ENCODE results near the gene ABCA1.
"Not testable (repeated sequence)": the region's sequence is repeated elsewhere in the genome, so short reads cannot be mapped to it uniquely, and the experiment has no call there.

The ABCA1 gene

GRCh38 chr9:104871961-104872527 lies 55.9 kb downstream of the ABCA1 start:
- no peak for DNase-seq

DNA sequence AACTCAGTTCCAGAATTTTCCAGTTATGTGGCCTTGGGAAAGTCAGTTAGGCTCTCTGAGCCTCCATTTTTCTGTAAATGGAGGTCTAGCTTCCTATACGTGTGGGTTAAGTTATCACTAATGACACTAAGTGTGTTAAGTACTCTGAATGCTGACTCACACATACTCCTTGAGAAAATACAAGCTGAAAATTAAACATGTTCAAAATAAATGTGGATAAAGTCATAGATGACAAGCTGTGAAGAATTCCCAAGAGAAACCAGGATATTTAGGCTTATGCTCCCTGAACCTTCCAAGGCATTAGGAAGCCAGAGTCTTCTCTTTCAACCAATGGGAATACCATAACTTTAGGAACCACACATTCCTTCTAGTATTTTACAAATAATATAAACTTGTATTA lies 58.1 kb downstream of the ABCA1 start:
- DNase-seq: no peak

- peak in 30 of 51 donors; percentile 3 to 55 (median 28) for DNase-seq
Observed at GRCh38 chr9:104868687-104869404, 59.1 kb downstream of the ABCA1 start.

DNA sequence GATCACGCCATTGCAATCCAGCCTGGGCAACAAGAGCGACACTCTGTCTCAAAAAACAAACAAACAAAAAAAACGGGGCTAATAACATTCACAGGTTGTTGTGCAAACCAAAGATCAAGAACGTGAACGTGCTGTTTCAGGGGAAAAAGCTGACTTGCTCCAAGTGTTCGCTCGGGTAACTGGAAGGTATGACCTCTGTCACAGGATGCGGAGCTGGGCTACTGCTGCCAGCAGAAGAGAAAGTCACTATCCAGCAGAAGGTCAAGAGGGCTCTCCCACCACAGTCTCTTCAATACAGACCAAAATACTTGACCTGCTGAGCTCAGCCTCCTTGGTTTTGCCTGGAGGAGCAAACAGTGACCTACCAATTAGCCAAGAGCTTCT lies 59.7 kb downstream of the ABCA1 start:
- DNase-seq: no peak

- no peak for DNase-seq
Observed at GRCh38 chr9:104866191-104866590, 61.8 kb downstream of the ABCA1 start.

- no peak for DNase-seq
Observed at GRCh38 chr9:104864675-104865104, 63.3 kb downstream of the ABCA1 start.

DNA sequence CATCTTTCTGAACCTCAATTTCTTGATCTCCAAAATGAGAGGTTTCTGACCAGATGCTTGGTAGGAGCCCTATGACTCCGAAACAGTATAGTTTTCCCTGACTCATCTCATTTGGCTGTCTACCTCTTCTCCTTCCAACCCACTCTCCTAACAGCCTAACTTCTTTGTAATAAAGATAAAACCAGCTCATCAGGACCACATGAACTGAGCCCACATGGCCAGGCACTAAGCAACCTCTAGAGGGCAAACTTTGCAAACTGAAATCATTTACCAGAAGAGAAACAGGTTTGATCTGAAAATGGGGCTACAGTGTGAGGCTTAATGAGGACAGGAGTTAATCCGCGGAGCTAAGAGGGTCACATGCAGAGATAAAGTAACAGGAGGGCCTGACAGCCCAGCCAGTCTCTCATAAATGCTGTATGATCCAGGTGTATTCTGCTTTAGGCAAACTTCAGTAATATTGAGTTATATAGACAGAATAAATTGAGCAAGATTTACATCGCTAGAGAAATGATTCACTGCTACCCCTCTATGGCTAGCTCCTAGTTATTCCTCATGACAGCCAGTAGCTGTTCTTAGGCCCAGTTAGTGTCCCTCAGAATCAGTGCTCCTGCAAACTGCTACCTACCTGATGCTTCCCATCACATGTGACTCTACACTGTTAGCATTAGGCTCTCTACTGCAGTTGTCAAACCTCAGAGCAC lies 64.6 kb downstream of the ABCA1 start:
- peak in 30 of 51 donors; percentile 4 to 84 (median 28) for DNase-seq

DNA sequence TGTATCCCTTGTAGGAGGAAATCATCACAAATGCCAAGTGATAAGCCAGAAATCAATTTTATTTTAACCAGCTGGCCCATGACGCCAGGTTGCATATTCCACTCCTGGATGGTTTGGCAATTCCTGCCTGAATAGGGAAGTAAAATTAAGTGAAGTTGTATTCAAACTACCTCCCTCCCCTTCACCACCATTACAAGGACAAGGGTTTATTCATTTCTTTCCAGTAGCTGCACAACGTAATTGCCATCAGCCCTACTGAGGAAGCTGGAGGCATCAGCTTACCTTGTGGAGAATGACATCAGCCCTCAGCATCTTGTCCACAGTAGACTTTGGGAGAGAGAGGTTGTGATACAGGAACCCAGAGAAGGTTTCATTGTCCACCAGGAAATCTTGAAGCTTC lies 66.6 kb downstream of the ABCA1 start:
- no peak for DNase-seq

DNA sequence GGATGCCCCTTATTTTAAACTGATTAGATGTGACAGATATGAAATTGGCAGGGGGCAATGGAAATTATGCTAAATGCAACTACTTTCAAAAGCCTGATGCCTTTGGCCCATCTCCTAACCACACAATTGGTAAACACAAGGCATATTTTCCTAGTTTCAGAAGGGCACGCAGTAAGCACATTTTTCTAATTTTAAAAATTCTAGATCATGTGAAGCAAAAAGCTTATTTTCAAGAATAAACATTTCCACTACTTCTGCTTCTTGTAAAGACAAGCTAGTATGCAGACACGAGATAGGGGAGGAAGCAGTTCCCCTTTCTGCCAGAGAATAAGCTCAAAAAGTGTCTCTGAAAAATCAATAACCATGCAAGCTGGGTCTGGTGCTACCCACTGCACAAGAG lies 67.7 kb downstream of the ABCA1 start:
- DNase-seq: no peak

DNA sequence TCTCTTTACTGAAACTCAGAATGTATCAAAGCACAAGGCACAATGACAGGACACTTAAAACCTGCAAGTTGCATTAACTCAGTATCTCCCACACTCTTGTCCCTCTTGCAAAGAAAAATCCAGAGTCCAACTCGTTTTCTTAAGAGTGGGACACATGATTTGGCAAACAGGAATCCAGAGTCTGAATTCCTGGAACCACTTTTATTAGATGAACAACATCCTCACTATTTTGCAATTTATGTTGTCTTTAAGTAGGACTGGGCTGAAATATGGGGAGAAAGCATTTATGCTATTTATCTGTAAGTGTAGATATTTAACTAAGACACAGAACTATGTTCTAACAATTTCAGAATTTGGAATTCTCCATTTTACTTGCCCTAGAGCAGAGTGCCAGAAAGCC lies 69.1 kb downstream of the ABCA1 start:
- DNase-seq: no peak

- DNase-seq: no peak
Observed at GRCh38 chr9:104858271-104858670, 69.7 kb downstream of the ABCA1 start.

DNA sequence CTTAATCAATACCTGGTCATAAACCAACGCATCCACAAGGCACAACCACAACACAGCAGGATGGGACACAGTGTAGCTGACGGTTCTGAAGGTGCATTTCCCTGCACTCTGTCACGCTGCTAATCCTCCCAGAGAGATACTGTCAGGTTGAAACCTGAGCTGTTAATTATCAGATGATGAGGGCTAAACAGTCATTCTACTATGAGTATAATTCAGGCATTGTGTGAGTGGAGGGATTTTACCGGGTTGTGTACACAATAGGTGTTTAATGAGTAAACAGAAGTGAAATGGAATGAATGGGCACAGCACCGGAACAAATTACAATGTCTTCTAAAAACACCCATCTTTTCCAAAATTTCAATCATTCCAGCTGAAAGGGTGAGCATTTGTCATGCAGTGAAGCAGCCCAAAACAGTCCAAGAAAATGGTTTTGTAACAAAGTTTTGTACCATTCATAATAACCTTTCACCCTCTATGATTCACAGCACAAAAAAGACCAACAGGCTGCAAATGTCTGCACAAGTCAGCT lies 71.5 kb downstream of the ABCA1 start:
- DNase-seq: no peak

DNA sequence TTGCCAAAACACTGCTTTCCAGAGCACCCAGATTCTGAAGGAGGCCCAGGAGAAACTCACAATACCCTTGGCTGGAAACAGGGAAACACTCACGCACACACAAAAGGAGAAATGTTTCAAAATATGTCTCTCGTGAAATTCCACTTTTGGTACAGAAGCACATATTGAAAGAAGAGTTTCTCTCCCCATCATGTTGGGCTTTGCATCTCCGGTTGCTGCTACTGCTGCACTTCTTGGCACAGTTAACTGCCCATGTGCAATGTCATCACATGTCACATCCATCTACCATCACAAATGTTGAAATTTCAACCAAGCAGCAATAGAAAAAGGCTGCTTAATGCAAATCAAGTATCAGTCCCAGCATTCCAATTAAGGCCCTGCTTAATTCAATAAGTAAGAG lies 72.1 kb downstream of the ABCA1 start:
- no peak for DNase-seq

DNA sequence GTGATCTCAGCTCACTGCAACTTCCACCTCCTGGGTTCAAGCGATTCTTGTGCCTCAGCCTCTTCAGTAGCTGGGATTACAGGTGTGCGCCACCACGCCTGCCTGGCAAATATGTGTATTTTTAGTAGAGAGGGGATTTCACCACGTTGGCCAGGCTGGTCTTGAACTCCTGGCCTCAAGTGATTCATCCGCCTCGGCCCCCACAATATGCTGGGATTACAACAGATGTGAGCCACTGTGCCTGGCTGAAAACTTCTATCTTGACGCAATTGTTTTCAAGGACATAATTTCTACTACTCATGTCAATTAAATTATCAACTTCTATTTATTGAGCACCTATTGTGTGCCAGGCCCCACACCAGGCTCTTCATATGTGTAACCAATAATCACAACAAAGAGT lies 72.7 kb downstream of the ABCA1 start:
- not testable (repeated sequence) for DNase-seq

GRCh38 chr9:104854613-104855012 lies 73.3 kb downstream of the ABCA1 start:
- peak in 1 of 51 donors; percentile 23 for DNase-seq

DNA sequence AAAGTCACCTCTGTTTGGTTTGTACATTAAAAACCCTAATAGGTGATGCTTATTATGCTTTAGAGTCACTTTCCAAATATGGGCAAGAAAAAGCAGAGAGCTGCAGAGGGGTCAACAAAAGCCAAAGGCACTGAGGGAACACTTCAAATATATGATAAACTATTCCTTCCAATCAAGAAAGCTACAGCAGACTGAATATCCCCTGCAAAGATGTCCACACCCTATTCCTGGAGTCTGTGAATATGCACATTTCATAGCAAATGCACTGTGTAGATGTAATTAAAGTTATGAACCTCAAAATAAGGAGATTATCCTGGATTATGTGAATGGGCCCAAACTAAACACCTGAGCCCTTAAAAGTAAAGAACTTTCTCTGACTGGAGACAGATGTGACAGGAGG lies 74.3 kb downstream of the ABCA1 start:
- no peak for DNase-seq

DNA sequence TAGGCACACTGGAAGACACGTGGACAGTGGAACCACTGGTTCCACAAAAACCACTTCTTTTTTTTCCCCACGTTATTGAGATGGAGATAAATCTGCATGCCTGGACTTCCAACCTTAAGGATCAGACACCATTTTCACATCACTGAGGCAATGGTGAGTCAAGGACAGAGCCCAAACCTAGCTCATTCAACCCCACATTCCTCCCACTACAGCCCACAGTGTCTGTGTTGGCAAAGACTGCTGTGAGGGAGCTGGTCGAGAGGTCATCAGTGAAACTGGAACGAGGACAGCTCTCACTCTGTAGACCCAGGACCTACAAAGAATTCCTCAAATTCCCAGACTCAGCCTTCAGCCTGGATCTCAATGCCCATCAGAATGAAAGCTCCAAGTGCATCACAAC lies 74.8 kb downstream of the ABCA1 start:
- no peak for DNase-seq

GRCh38 chr9:104851546-104851920 lies 76.4 kb downstream of the ABCA1 start:
- DNase-seq: no peak

- DNase-seq: no peak
Observed at GRCh38 chr9:104850786-104851545, 77.0 kb downstream of the ABCA1 start.

DNA sequence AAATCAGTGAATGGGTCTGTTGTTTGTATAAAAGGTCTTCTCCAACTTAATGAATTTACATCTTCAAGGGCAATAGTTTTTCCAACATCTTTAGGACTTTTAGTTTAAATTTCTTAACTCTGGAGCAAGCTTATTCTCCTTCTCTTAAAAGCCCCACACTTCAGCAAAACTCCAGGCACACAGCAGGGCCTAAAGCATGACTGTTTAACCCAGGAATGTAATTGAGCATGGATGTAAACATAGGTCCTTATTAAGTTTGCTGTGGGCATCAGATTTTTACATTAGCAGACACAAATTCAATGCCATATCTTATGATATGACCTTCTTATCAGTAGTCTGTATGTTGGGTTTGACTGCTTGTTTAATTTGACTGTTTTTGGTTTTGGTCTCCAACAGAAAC lies 78.9 kb downstream of the ABCA1 start:
- no peak for DNase-seq

DNA sequence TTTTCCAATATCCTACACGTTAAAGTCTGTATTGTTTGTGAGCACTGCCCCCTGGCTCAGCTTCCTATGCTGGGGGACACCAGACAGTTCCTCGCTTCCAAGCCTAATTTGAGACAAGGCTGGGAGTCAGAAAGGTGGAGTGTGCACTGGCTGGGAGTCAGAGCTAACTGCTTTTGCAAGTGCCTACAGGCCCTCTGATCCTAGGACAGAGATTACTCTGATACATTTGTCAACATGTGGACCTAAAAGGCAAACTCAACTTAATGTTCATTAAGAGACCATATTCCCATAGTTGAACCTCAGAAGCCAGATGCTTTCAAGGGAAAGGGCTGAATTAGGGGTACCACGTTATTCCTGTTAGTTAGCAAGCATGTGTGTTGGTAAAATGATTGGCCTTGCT lies 83.2 kb downstream of the ABCA1 start:
- DNase-seq: no peak

DNA sequence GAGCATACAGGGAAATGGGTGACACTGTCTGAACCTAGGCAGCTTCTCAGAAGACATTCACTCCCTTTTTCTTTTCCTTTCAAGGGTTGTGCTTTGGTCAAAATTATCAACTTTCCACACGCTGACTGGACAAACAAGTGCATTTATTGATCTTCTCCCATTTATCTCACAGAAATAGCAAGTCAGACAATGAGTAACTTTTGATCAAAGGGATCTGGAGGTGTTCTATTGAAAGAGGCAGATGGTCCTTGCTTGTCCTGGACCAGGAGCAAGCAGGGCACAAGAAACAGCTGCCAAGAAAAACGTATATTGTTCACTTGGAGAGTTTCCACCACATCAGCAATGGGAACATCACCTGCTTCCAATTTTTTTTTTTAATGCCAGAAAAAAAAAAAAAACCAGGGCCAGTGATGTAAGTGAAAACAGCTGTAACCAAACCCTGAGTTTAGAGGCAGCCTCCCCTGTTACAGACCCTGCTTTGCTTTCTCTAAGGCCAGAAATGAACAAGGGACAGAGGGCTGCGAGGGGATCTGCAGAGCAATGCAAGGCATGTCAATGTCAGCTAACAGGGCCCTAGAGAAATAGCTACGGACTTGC lies 84.2 kb downstream of the ABCA1 start:
- no peak for DNase-seq

Measured in hypothalamus (tissue), 51 donors.